Brain microvascular endothelial cell (primary cell): ENCODE measurements around the gene COTL1.
"Not testable (repeated sequence)": the region's sequence is repeated elsewhere in the genome, so short reads cannot be mapped to it uniquely, and the experiment has no call there.

Experiments
- DNase-seq: peaks from one replicate; pipeline ENCODE4 v3.0.0-alpha.2; 2020
- H3K27ac ChIP-seq: fragments of 250-450 bp; sonication (Bioruptor Pico); 2 replicates; pipeline ENCODE4 v1.5.1; 2020; ENCODE audit warnings: mild to moderate bottlenecking, moderate library complexity
- H3K27me3 ChIP-seq: fragments of 250-450 bp; sonication (Bioruptor Pico); replicated peaks from 2 replicates; pipeline ENCODE4 v1.5.1; 2020; ENCODE audit warnings: mild to moderate bottlenecking
- H3K36me3 ChIP-seq: fragments of 250-450 bp; sonication (Bioruptor Pico); replicated peaks from 2 replicates; pipeline ENCODE4 v1.5.1; 2020; ENCODE audit warnings: mild to moderate bottlenecking
- H3K4me3 ChIP-seq: 2 replicates; pipeline ENCODE4 v1.5.1; 2011; ENCODE audit warnings: low read depth, mild to moderate bottlenecking, control low read depth, low read length, moderate library complexity
- in situ Hi-C: cut with HindIII; loops from 2 replicates; pipeline ENCODE4 v1.10.0; 2017; ENCODE audit warnings: low sequenced_read_pairs, low pct_ligation_motif_present
- TF ChIP-seq, protein P1 (sequence below): IDR thresholded peaks from 2 replicates; pipeline ENCODE4 v1.5.1; 2011; ENCODE audit warnings: low read depth, mild to moderate bottlenecking, moderate library complexity, low read length, control low read depth, inconsistent platforms; ENCODE audit errors: missing control alignments

The COTL1 gene

DNA sequence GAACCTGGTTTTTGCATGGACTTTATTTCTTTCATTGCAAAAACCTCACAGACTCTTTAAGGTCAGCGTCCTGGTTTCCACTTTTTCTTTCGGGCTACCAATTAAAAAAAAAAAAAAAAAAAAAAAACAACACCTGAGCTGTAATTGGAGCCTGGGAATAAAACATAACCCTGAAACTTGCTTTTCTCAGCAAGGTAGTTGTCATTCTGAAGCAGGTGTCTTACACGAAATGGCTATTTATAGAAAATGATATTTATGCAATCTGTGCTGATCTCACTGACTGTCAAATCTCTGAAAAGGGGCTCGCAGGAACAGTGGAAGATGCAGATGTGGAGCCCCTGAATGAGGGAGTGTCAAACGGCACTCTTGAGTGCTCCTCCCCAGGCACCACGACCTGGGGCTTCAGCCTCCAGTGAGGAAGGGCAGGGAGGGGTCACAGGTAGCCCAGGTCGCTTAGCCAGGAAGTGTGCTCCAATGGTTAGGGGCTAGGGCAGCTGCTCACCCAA, 10.4 kb upstream of the COTL1 start:
- Histone ChIP-seq H3K27me3 (no peaks in the 10 kb centered on the region), H3K4me3 (no peak overlapping the region), H3K27ac (no peak overlapping the region), H3K36me3 (no peaks in the 10 kb centered on the region)
- in situ Hi-C loops = no loop called here
- no peak for DNase-seq
- TF ChIP-seq, protein P1, sequence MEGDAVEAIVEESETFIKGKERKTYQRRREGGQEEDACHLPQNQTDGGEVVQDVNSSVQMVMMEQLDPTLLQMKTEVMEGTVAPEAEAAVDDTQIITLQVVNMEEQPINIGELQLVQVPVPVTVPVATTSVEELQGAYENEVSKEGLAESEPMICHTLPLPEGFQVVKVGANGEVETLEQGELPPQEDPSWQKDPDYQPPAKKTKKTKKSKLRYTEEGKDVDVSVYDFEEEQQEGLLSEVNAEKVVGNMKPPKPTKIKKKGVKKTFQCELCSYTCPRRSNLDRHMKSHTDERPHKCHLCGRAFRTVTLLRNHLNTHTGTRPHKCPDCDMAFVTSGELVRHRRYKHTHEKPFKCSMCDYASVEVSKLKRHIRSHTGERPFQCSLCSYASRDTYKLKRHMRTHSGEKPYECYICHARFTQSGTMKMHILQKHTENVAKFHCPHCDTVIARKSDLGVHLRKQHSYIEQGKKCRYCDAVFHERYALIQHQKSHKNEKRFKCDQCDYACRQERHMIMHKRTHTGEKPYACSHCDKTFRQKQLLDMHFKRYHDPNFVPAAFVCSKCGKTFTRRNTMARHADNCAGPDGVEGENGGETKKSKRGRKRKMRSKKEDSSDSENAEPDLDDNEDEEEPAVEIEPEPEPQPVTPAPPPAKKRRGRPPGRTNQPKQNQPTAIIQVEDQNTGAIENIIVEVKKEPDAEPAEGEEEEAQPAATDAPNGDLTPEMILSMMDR = no peak

DNA sequence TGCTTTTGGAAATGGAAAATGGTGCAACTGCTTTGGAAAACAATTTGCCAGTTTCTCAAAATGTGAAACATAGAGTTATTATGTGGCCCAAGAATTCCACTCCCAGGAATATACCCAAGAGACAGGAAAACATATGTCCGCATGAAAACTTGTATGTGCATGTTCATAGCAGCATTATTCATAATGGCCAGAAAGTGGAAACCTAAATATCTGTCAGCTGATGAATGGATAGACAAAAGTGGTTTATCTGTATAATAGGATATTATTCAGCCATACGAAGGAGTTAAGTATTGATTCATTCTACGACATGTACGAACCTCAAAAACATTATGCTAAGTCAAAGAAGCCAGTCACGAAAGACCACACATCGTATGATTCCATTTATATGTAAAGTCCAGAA, 7.7 kb upstream of the COTL1 start:
- no peak overlapping the region for H3K4me3 ChIP-seq
- H3K27me3 ChIP-seq = no peaks in the 10 kb centered on the region
- TF ChIP-seq, protein P1 = no peak
- H3K36me3 ChIP-seq = no peaks in the 10 kb centered on the region
- no peak for DNase-seq
- in situ Hi-C loops = no loop called here
- no peak overlapping the region for H3K27ac ChIP-seq

DNA sequence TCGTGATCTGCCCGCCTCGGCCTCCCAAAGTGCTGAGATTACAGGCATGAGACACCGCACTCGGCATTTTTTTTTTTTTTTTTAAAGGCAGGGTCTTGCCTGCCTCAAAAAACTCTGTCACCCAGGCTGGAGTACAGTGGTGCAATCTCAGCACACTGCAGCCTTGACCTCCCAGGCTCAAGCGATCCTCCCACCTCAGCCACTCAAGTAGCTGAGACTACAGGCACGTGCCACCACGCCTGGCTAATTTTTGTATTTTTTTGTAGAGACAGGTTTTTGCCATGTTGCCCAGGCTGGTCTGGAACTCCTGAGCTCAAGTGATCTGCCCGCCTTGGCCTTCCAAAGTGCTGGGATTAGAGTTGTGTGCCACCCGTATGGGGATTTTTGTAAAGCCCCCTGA, 3.0 kb upstream of the COTL1 start:
- not testable (repeated sequence) for H3K27ac ChIP-seq, H3K36me3 ChIP-seq, DNase-seq, H3K4me3 ChIP-seq, H3K27me3 ChIP-seq
- in situ Hi-C loops = loop anchor here (25.0 kb wide), 1 partner anchor 116 kb away; no protein-coding TSS in a partner anchor

DNA sequence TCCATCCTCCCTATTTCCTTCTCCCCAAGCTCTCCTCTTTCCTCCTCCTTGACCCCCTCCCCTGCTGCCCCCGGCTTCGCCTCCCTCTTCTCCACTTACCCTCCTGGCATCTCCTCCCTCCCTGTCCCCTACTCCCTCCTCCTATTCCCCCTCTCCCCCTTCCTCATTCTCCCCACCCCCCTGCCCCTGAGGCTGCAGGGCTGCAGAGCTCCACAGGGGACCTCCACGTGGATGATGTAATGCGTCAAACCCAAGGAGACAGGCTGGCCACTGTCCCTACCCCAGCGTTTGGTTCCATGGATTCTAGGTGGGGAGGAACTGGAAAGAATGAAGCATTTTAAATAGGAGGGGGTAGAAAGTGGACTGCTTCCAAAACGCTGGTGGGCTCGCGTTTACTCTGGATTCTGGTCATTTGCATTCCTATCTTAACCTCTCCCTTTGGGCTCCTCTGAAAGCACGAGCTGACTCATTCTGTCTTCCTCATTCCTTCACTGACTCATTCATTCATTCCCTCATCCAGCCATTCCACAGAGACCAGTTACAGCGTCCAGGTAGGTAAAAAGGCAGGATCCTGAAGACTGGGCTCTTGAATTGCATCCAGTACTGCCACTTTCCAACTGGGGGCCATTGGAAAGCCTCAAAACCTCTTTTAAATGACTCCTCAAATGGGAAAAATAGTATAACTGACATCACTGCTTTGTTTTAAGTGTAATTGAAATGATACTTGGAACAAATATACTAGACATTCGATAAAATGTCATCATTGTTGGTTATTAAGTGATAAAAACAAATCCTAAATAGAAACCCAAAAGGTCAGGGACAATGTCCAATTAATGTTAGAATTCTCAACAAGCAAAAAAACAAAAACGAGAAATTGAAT, 943 bp upstream of the COTL1 start:
- DNase-seq = peak; percentile 94
- peaks cover 16% of the 10 kb centered on the region for H3K36me3 ChIP-seq
- H3K4me3 ChIP-seq = peak overlapping the region; percentile 9
- no peaks in the 10 kb centered on the region for H3K27me3 ChIP-seq
- TF ChIP-seq, protein P1 = peak; percentile 28
- in situ Hi-C loops = loop anchor here (25.0 kb wide), 1 partner anchor 118 kb away; no protein-coding TSS in a partner anchor
- H3K27ac ChIP-seq = peak overlapping the region; percentile 58

DNA sequence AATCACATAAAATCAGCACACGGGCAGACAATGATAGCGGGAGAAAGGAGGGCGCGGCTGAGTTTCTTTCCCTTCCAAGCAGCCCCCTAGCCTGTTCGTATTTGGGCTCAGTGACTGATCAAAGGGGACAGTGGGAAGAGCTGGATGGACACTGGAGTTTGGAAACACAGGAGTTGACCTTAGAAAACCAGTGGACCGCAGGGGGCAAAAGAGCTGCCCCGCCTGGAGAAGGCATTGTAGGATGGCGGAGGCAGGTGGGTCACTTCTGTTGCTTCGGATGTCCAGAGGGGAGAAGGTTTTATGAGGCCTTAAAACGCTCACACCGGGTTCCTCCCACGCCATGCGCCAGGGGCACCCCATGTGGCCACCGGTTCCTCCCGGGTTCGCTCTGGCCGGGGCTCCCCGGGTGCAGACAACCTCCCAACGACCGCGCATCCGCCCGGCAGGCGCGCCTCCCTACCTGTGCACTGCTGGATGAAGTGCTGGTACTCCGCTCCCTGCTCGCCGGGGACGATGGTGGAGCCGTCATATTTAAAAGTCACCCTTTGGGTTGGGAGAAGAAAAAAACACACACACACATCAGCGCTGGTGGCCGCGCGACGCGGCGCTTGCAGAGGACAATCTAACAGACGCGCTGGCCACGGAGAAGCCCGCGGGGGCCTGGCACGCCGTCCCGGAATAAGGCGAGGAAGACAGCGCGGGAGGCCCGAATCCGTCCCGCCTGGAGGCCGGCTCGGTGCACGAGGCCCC, 662 bp downstream of the COTL1 start:
- H3K27me3 ChIP-seq = no peaks in the 10 kb centered on the region

More for the DNA sequence above, 662 bp downstream of the COTL1 start:
- no peak for DNase-seq
- Histone ChIP-seq H3K36me3 (peaks cover 20% of the 10 kb centered on the region), H3K27ac (peak overlapping the region; percentile 67), H3K4me3 (peak overlapping the region; percentile 82)
- in situ Hi-C loops = loop anchor here (25.0 kb wide), 1 partner anchor 120 kb away; no protein-coding TSS in a partner anchor
- TF ChIP-seq, protein P1 = no peak
